ENCODE data around the gene AGRN. TPM values are rescaled to one million over a fixed set of nuclear protein-coding genes. Genes with fewer than 3 reads are reported as not detected.

The AGRN gene
- 96.1 and 101 TPM in 2 replicates for total RNA-seq

GRCh38 chr1:1020000-1020404 lies at the start of gene AGRN:
AGRN (plus strand) TSS chr1:1020120; CDS start chr1:1020173, 53 bp downstream.

GRCh38 chr1:981955-982558 lies 37.9 kb upstream of the AGRN start, which contains the start of gene PERM1:
PERM1 (minus strand) TSS chr1:982093; CDS start chr1:981029, 1,064 bp downstream.

GRCh38 chr1:999725-1000356 lies 20.1 kb upstream of the AGRN start, which contains the start of gene HES4:
HES4 (minus strand) TSS chr1:1000097; CDS start chr1:999973, 124 bp downstream.

GRCh38 chr1:1013105-1013921 lies 6.6 kb upstream of the AGRN start, which contains the start of gene ISG15:
ISG15 (plus strand) TSS chr1:1013497; CDS start chr1:1013574, 77 bp downstream.

GRCh38 chr1:1073743-1074587 lies 54.0 kb downstream of the AGRN start, which contains the start of gene RNF223:
RNF223 (minus strand) TSS chr1:1074306; CDS start chr1:1072566, 1,740 bp downstream.

Other genes starting within 250 kb of the AGRN start
- 30.3 and 46.1 TPM in 2 replicates for gene SAMD11, start 96.2 kb upstream of the AGRN start, total RNA-seq
- 69.9 and 96.8 TPM in 2 replicates for gene NOC2L, start 60.9 kb upstream of the AGRN start, total RNA-seq
- 4.4 and 28.1 TPM in 2 replicates for gene KLHL17, start 59.5 kb upstream of the AGRN start, total RNA-seq
- gene PLEKHN1, start 53.6 kb upstream of the AGRN start, total RNA-seq: 1.4 TPM in 1 of 2 replicates, not detected in the other
- not detected in 2 replicates for gene PERM1, start 38.0 kb upstream of the AGRN start, total RNA-seq
- 11.4 and 13.4 TPM in 2 replicates for gene HES4, start 20.0 kb upstream of the AGRN start, total RNA-seq
- 31.4 and 283 TPM in 2 replicates for gene ISG15, start 6.6 kb upstream of the AGRN start, total RNA-seq
- not detected in 2 replicates for gene RNF223, start 54.2 kb downstream of the AGRN start, total RNA-seq
- gene C1orf159, start 96.0 kb downstream of the AGRN start, total RNA-seq: 14.1 and 14.8 TPM in 2 replicates
- not detected in 2 replicates for gene TTLL10, start 153.8 kb downstream of the AGRN start, total RNA-seq
- gene TNFRSF18, start 186.5 kb downstream of the AGRN start, total RNA-seq: 0.08 and 2.1 TPM in 2 replicates
- 2.3 TPM in 1 of 2 replicates, not detected in the other for gene TNFRSF4, start 194.0 kb downstream of the AGRN start, total RNA-seq
- 198 and 213 TPM in 2 replicates for gene SDF4, start 211.9 kb downstream of the AGRN start, total RNA-seq
- gene B3GALT6, start 212.1 kb downstream of the AGRN start, total RNA-seq: 31.2 and 33.3 TPM in 2 replicates
- 0.88 and 1.0 TPM in 2 replicates for gene C1QTNF12, start 226.6 kb downstream of the AGRN start, total RNA-seq